GM23248 (cell line): ENCODE results near the gene PDLIM5. TPM values are rescaled to one million over a fixed set of nuclear protein-coding genes. Genes with fewer than 3 reads are reported as not detected.

Experiments
- DNase-seq: peaks from one replicate; pipeline ENCODE4 v3.0.0-alpha.2; 2015
- H2AFZ ChIP-seq: fragments of 200-600 bp; sonication (generic); 2 replicates; pipeline ENCODE4 v1.6.1; 2016; ENCODE audit warnings: antibody characterized with exemption
- H3F3A ChIP-seq: fragments of 200-600 bp; sonication (generic); 2 replicates; pipeline ENCODE4 v1.6.1; 2016; ENCODE audit warnings: mild to moderate bottlenecking, antibody characterized with exemption, mixed run types; ENCODE audit not compliant: insufficient read depth
- H3K27ac ChIP-seq: fragments of 200-600 bp; sonication (generic); 2 replicates; pipeline ENCODE4 v1.5.1; 2016; ENCODE audit warnings: mild to moderate bottlenecking
- H3K27me3 ChIP-seq: fragments of 200-600 bp; sonication (generic); replicated peaks from 2 replicates; pipeline ENCODE4 v1.6.1; 2016; ENCODE audit warnings: mild to moderate bottlenecking; ENCODE audit not compliant: insufficient read depth
- H3K36me3 ChIP-seq: fragments of 200-600 bp; sonication (generic); 2 replicates; pipeline ENCODE4 v1.6.1; 2016; ENCODE audit warnings: low read depth, mild to moderate bottlenecking
- H3K4me1 ChIP-seq: fragments of 200-600 bp; sonication (generic); 2 replicates; pipeline ENCODE4 v1.6.1; 2016; ENCODE audit warnings: mild to moderate bottlenecking; ENCODE audit not compliant: insufficient read depth
- H3K4me2 ChIP-seq: fragments of 200-600 bp; sonication (generic); one replicate; pipeline ENCODE4 v1.6.1; 2016; ENCODE audit warnings: mild to moderate bottlenecking; ENCODE audit not compliant: unreplicated experiment
- H3K4me3 ChIP-seq: fragments of 200-600 bp; sonication (generic); 2 replicates; pipeline ENCODE4 v1.5.1; 2016; ENCODE audit warnings: mild to moderate bottlenecking
- H3K79me2 ChIP-seq: fragments of 200-600 bp; sonication (generic); 2 replicates; pipeline ENCODE4 v1.6.1; 2016; ENCODE audit warnings: mild to moderate bottlenecking; ENCODE audit not compliant: insufficient read depth
- H3K9ac ChIP-seq: fragments of 200-600 bp; sonication (generic); 2 replicates; pipeline ENCODE4 v1.6.1; 2016; ENCODE audit warnings: mild to moderate bottlenecking
- H3K9me2 ChIP-seq: fragments of 200-600 bp; sonication (generic); 2 replicates; pipeline ENCODE4 v1.6.1; 2016; ENCODE audit warnings: mixed run types, mild to moderate bottlenecking, moderate library complexity; ENCODE audit not compliant: insufficient read depth
- H3K9me3 ChIP-seq: fragments of 200-600 bp; sonication (generic); one replicate; pipeline ENCODE4 v1.6.1; 2017; ENCODE audit warnings: low read depth
- H4K20me1 ChIP-seq: fragments of 200-600 bp; sonication (generic); 2 replicates; pipeline ENCODE4 v1.6.0; 2016; ENCODE audit not compliant: insufficient read depth
- EZH2 ChIP-seq: fragments of 200-600 bp; sonication (generic); IDR thresholded peaks from 2 replicates; pipeline ENCODE4 v1.6.1; 2018; ENCODE audit warnings: antibody characterized with exemption, mild to moderate bottlenecking; ENCODE audit not compliant: insufficient read depth, poor library complexity, severe bottlenecking
- EZH2phosphoT487 ChIP-seq: fragments of 200-600 bp; sonication (generic); IDR thresholded peaks from 2 replicates; pipeline ENCODE4 v1.6.1; 2018; ENCODE audit warnings: antibody characterized with exemption, moderate library complexity, mild to moderate bottlenecking, low read depth; ENCODE audit not compliant: insufficient read depth
- WGBS, 2 experiments: methylation state at CpG; one replicate each; pipeline ENCODE4 v1.1.6; 2015 to 2017; ENCODE audit warnings: low lambda C conversion rate in 2 of 2, low coverage in 1 of 2; ENCODE audit errors: missing lambda C conversion rate in 2 of 2; 5-methylcytosine and 5-hydroxymethylcytosine counted together
- in situ Hi-C: fragments of 300-500 bp; cut with MboI; formaldehyde crosslinking; loops from 2 replicates; pipeline ENCODE4 v1.15.0; 2020
- polyA plus RNA-seq: library from polyadenylated mRNA; unstranded; fragments of >200 nt; fragmentation: Nextera tagmentation; extraction: Ambion mirVana; gene quantifications from 2 replicates; pipeline ENCODE4 v1.2.1, GENCODE V29; 2016
- total RNA-seq: library from RNA; depleted of rRNA; stranded (reverse); fragments of >200 nt; shearing (Covaris generic); gene quantifications from 2 replicates; pipeline ENCODE4 v1.2.3, GENCODE V29; 2014

The PDLIM5 gene
- total and polyA plus RNA-seq, 2 experiments from 2014 or later: 115 to 149 TPM

- 96 to 100% methylated on average over 2 of the region's 2 CpGs for WGBS, 2 experiments
- TF ChIP-seq EZH2phosphoT487: no peak
- TF ChIP-seq EZH2: no peak
- no peaks in the 10 kb centered on the region for H3K9me3 ChIP-seq
- H3K27ac ChIP-seq: no peak overlapping the region
- no peaks in the 10 kb centered on the region for H3K27me3 ChIP-seq
- H4K20me1 ChIP-seq: no peaks in the 10 kb centered on the region
- H3K79me2 ChIP-seq: peaks cover 100% of the 10 kb centered on the region
- H3K36me3 ChIP-seq: peaks cover 3% of the 10 kb centered on the region; the same call in 1 of the 2 replicates
- H3K4me3 ChIP-seq: no peak overlapping the region
- no peaks in the 10 kb centered on the region for H3K4me1 ChIP-seq
- no peaks in the 10 kb centered on the region for H3K9me2 ChIP-seq
- no peak overlapping the region for H2AFZ ChIP-seq
- H3K9ac ChIP-seq: no peak overlapping the region
- no peak overlapping the region for H3K4me2 ChIP-seq
- no peak for DNase-seq
- in situ Hi-C loops: no loop called here
- peaks cover 13% of the 10 kb centered on the region for H3F3A ChIP-seq
Measured at GRCh38 chr4:94497690-94498089, 45.9 kb downstream of the PDLIM5 start.

GRCh38 chr4:94498502-94498901 is 46.8 kb downstream of the PDLIM5 start:
- H3K27me3 ChIP-seq: no peaks in the 10 kb centered on the region
- TF ChIP-seq EZH2phosphoT487: no peak
- no peak for TF ChIP-seq EZH2
- no peak overlapping the region for H2AFZ ChIP-seq
- H3F3A ChIP-seq: peaks cover 11% of the 10 kb centered on the region
- no peaks in the 10 kb centered on the region for H3K9me2 ChIP-seq
- H3K4me1 ChIP-seq: no peaks in the 10 kb centered on the region
- no peak overlapping the region for H3K4me2 ChIP-seq
- no peak overlapping the region for H3K27ac ChIP-seq
- 98 to 100% methylated on average over 1 of the region's 1 CpG for WGBS, 2 experiments
- H4K20me1 ChIP-seq: no peaks in the 10 kb centered on the region
- no peak overlapping the region for H3K4me3 ChIP-seq
- H3K36me3 ChIP-seq: peaks cover 3% of the 10 kb centered on the region; the same call in 1 of the 2 replicates
- H3K79me2 ChIP-seq: peaks cover 100% of the 10 kb centered on the region
- H3K9ac ChIP-seq: no peak overlapping the region
- in situ Hi-C loops: no loop called here
- no peaks in the 10 kb centered on the region for H3K9me3 ChIP-seq
- no peak for DNase-seq

GRCh38 chr4:94500685-94501084 is 48.9 kb downstream of the PDLIM5 start:
- no peak for TF ChIP-seq EZH2phosphoT487
- TF ChIP-seq EZH2: no peak
- peaks cover 100% of the 10 kb centered on the region for H3K79me2 ChIP-seq
- 94 to 95% methylated on average over 3 of the region's 3 CpGs for WGBS, 2 experiments

GRCh38 chr4:94504545-94504944 is 52.8 kb downstream of the PDLIM5 start:
- H3K4me1 ChIP-seq: peaks cover 34% of the 10 kb centered on the region
- TF ChIP-seq EZH2: no peak
- no peak for TF ChIP-seq EZH2phosphoT487
- in situ Hi-C loops: no loop called here
- no peak overlapping the region for H3K4me3 ChIP-seq
- peaks cover 60% of the 10 kb centered on the region for H3F3A ChIP-seq
- no peak overlapping the region for H2AFZ ChIP-seq
- 66 to 72% methylated on average over 4 of the region's 4 CpGs for WGBS, 2 experiments
- no peaks in the 10 kb centered on the region for H3K9me2 ChIP-seq
- no peaks in the 10 kb centered on the region for H3K36me3 ChIP-seq
- H4K20me1 ChIP-seq: 0 out of 2 replicates have a peak, but pooled peaks cover 5% of the 10 kb centered on the region
- peak overlapping the region; percentile 23 for H3K27ac ChIP-seq
- DNase-seq: peak; percentile 65
- H3K9ac ChIP-seq: no peak overlapping the region
- H3K27me3 ChIP-seq: no peaks in the 10 kb centered on the region
- no peaks in the 10 kb centered on the region for H3K9me3 ChIP-seq
- H3K4me2 ChIP-seq: no peak overlapping the region
- peaks cover 96% of the 10 kb centered on the region for H3K79me2 ChIP-seq

More at GRCh38 chr4:94500685-94501084, 48.9 kb downstream of the PDLIM5 start:
- Histone ChIP-seq H3F3A (peaks cover 27% of the 10 kb centered on the region; the same call in 1 of the 2 replicates), H3K4me2 (no peak overlapping the region), H3K4me1 (0 out of 2 replicates have a peak, but pooled peaks cover 5% of the 10 kb centered on the region), H3K27ac (no peak overlapping the region), H3K9me2 (no peaks in the 10 kb centered on the region), H3K4me3 (no peak overlapping the region), H2AFZ (no peak overlapping the region), H3K36me3 (peaks cover 3% of the 10 kb centered on the region; the same call in 1 of the 2 replicates), H3K27me3 (no peaks in the 10 kb centered on the region), H3K9me3 (no peaks in the 10 kb centered on the region), H4K20me1 (no peaks in the 10 kb centered on the region), H3K9ac (no peak overlapping the region)
- in situ Hi-C loops: no loop called here
- no peak for DNase-seq
